SK-N-SH (cell line): ENCODE measurements around the gene USE1. TPM values are rescaled to one million over a fixed set of nuclear protein-coding genes. Genes with fewer than 3 reads are reported as not detected.

Experiments
- CTCF ChIA-PET: fragments of 300-600, 350-600 bp; formaldehyde crosslinking; extraction: SDS; loops from one replicate; lab custom pipeline; 2021; lab: Yijun Ruan, JAX
- POLR2A ChIA-PET: fragments of 350-600 bp; sonication (Branson Sonifier 250); formaldehyde crosslinking; extraction: SDS; loops from one replicate; lab custom pipeline; 2020; ENCODE audit warnings: antibody characterized with exemption, inconsistent platforms; lab: Yijun Ruan, JAX
- DNase-seq: peaks from one replicate; pipeline ENCODE4 v3.0.0; 2012
- H2AFZ ChIP-seq: fragments of 200-600 bp; sonication (generic); 2 replicates; pipeline ENCODE4 v1.8.1; 2016; ENCODE audit warnings: antibody characterized with exemption, mild to moderate bottlenecking, low read depth
- H3F3A ChIP-seq: fragments of 200-600 bp; sonication (generic); replicated peaks from 2 replicates; pipeline ENCODE3; 2016; ENCODE audit warnings: antibody characterized with exemption, mild to moderate bottlenecking; ENCODE audit not compliant: insufficient read depth
- H3K27ac ChIP-seq, 2 experiments: fragments of 200-500 bp in 1 of 2; fragments of 200-600 bp in 1 of 2; sonication (Bioruptor generic) in 1 of 2; sonication (generic), shearing (Covaris generic) in 1 of 2; 2 replicates each; pipeline versions ENCODE4 v1.5.1 to v1.6.1; 2014 to 2016; ENCODE audit warnings: low read depth in 2 of 2, inconsistent platforms in 1 of 2, low read length in 1 of 2, mild to moderate bottlenecking in 1 of 2, mixed read lengths in 1 of 2
- H3K27me3 ChIP-seq: fragments of 200-600 bp; sonication (generic), shearing (Covaris generic); 2 replicates; pipeline ENCODE4 v1.6.1; 2016; ENCODE audit warnings: mixed run types; ENCODE audit not compliant: insufficient read depth
- H3K36me3 ChIP-seq, 2 experiments: fragments of 200-500 bp in 1 of 2; fragments of 200-600 bp in 1 of 2; sonication (Bioruptor generic) in 1 of 2; sonication (generic) in 1 of 2; replicated peaks in 1 of 2; 2 replicates each; pipeline versions ENCODE3 to v1.5.1; 2014 to 2016; ENCODE audit warnings: low read length in 1 of 2, mild to moderate bottlenecking in 1 of 2; ENCODE audit not compliant: insufficient read depth in 2 of 2, control insufficient read depth in 1 of 2
- H3K4me1 ChIP-seq, 2 experiments: fragments of 200-500 bp in 1 of 2; fragments of 200-600 bp in 1 of 2; sonication (Bioruptor generic) in 1 of 2; sonication (generic), shearing (Covaris generic) in 1 of 2; 2 replicates each; pipeline versions ENCODE4 v1.5.1 to v1.6.1; 2014 to 2016; ENCODE audit warnings: low read depth in 1 of 2, low read length in 1 of 2, mixed run types in 1 of 2; ENCODE audit not compliant: insufficient read depth in 2 of 2, control insufficient read depth in 1 of 2
- H3K4me2 ChIP-seq: fragments of 200-600 bp; sonication (generic), shearing (Covaris generic); 2 replicates; pipeline ENCODE4 v1.6.1; 2017; ENCODE audit warnings: mixed run types
- H3K4me3 ChIP-seq, 2 experiments: fragments of 200-500 bp in 1 of 2; fragments of 200-600 bp in 1 of 2; sonication (Bioruptor generic) in 1 of 2; sonication (generic), shearing (Covaris generic) in 1 of 2; 2 replicates each; pipeline versions ENCODE4 v1.5.1 to v1.8.1; 2014 to 2016; ENCODE audit warnings: low read depth in 2 of 2, inconsistent platforms in 1 of 2, low read length in 1 of 2, mild to moderate bottlenecking in 1 of 2, mixed read lengths in 1 of 2, moderate library complexity in 1 of 2
- H3K79me2 ChIP-seq: fragments of 200-600 bp; sonication (generic); 2 replicates; pipeline ENCODE4 v1.8.1; 2017; ENCODE audit warnings: mild to moderate bottlenecking; ENCODE audit not compliant: insufficient read depth
- H3K9ac ChIP-seq: fragments of 200-600 bp; sonication (generic); 2 replicates; pipeline ENCODE4 v1.6.1; 2017; ENCODE audit warnings: mixed run types
- H3K9me2 ChIP-seq: fragments of 200-600 bp; sonication (generic); 2 replicates; pipeline ENCODE4 v1.6.1; 2017; ENCODE audit warnings: mixed run types
- H3K9me3 ChIP-seq: fragments of 200-600 bp; sonication (generic); 2 replicates; pipeline ENCODE4 v1.6.1; 2017; ENCODE audit warnings: mixed run types, mild to moderate bottlenecking, moderate library complexity
- H4K20me1 ChIP-seq: fragments of 200-600 bp; sonication (generic); 2 replicates; pipeline ENCODE4 v1.6.1; 2017; ENCODE audit warnings: mild to moderate bottlenecking, mixed run types; ENCODE audit not compliant: insufficient read depth
- CHD2 ChIP-seq: fragments of 150-350 bp; IDR thresholded peaks from 2 replicates; pipeline ENCODE4 v1.6.1; 2018; ENCODE audit warnings: low read length; ENCODE audit not compliant: partially characterized antibody
- EP300 ChIP-seq, 2 experiments: IDR thresholded peaks; 2 replicates each; pipeline versions ENCODE4 v1.4.0 to v1.6.1; 2012; ENCODE audit warnings: borderline replicate concordance in 1 of 2, low read depth in 1 of 2, low read length in 1 of 2
- EZH2phosphoT487 ChIP-seq: fragments of 200-600 bp; sonication (generic); IDR thresholded peaks from 2 replicates; pipeline ENCODE4 v1.6.1; 2017; ENCODE audit warnings: low read depth, mixed run types, mild to moderate bottlenecking, antibody characterized with exemption, moderate library complexity, borderline replicate concordance
- FOXJ3 ChIP-seq: sonication (generic); formaldehyde crosslinking; IDR thresholded peaks from 2 replicates; pipeline ENCODE4 v1.5.1; 2020; ENCODE audit warnings: mild to moderate bottlenecking, missing genetic modification reagents
- FOXM1 ChIP-seq: IDR thresholded peaks from 2 replicates; pipeline ENCODE4 v1.4.0; 2012; ENCODE audit warnings: low read depth, mild to moderate bottlenecking
- JUND ChIP-seq: IDR thresholded peaks from 2 replicates; pipeline ENCODE4 v1.4.0; 2012
- MXI1 ChIP-seq: IDR thresholded peaks from 2 replicates; pipeline ENCODE4 v1.6.1; 2012; ENCODE audit warnings: mild to moderate bottlenecking, low read depth, low read length, improper control_type of control experiment
- RAD21 ChIP-seq: IDR thresholded peaks from 2 replicates; pipeline ENCODE4 v1.6.1; 2012; ENCODE audit warnings: mild to moderate bottlenecking, low read length
- RCOR1 ChIP-seq: fragments of 150-350 bp; IDR thresholded peaks from 2 replicates; pipeline ENCODE4 v1.6.1; 2017; ENCODE audit warnings: antibody characterized with exemption, low read length
- RFX5 ChIP-seq: IDR thresholded peaks from 2 replicates; pipeline ENCODE4 v1.6.1; 2012; ENCODE audit warnings: mild to moderate bottlenecking, improper control_type of control experiment, low read length
- SIN3A ChIP-seq: IDR thresholded peaks from 2 replicates; pipeline ENCODE4 v1.6.1; 2012; ENCODE audit warnings: low read depth, mild to moderate bottlenecking, low read length, moderate library complexity, borderline replicate concordance
- SMC3 ChIP-seq: IDR thresholded peaks from 2 replicates; pipeline ENCODE4 v1.6.1; 2012; ENCODE audit warnings: low read depth, low read length, improper control_type of control experiment
- TAF1 ChIP-seq: IDR thresholded peaks from 2 replicates; pipeline ENCODE4 v1.6.1; 2012; ENCODE audit warnings: low read depth, mild to moderate bottlenecking, low read length, moderate library complexity, borderline replicate concordance
- TCF12 ChIP-seq: IDR thresholded peaks from 2 replicates; pipeline ENCODE4 v1.4.0; 2012
- TEAD4 ChIP-seq: IDR thresholded peaks from 2 replicates; pipeline ENCODE4 v1.4.0; 2012; ENCODE audit warnings: mild to moderate bottlenecking, borderline replicate concordance; ENCODE audit not compliant: insufficient read depth
- YY1 ChIP-seq: IDR thresholded peaks from 2 replicates; pipeline ENCODE4 v1.4.0; 2012; ENCODE audit warnings: low read depth, mild to moderate bottlenecking
- WGBS: methylation state at CpG from one replicate; pipeline ENCODE4 v1.1.6; 2017; ENCODE audit warnings: low lambda C conversion rate; 5-methylcytosine and 5-hydroxymethylcytosine counted together
- polyA plus RNA-seq, 3 experiments: library from polyadenylated mRNA; depleted of rRNA; stranded (reverse); fragments of >200 nt; gene quantifications; 2 replicates each; pipeline ENCODE4 v1.2.3, GENCODE V29; 2012
- TF ChIP-seq, protein P1 (sequence below): fragments of 150-350 bp; IDR thresholded peaks from 2 replicates; pipeline ENCODE4 v1.6.1; 2016; ENCODE audit warnings: mild to moderate bottlenecking, low read depth, low read length
- TF ChIP-seq, protein P2 (sequence below): IDR thresholded peaks from 2 replicates; pipeline ENCODE4 v1.6.1; 2012; ENCODE audit warnings: mild to moderate bottlenecking, low read depth, low read length, moderate library complexity
- TF ChIP-seq, protein P3 (sequence below): IDR thresholded peaks from 2 replicates; pipeline ENCODE4 v1.4.0; 2012; ENCODE audit warnings: low read depth
- TF ChIP-seq, protein P4 (sequence below): fragments of 200-600 bp; sonication (generic); IDR thresholded peaks from 2 replicates; pipeline ENCODE4 v1.6.1; 2017; ENCODE audit warnings: antibody characterized with exemption, mild to moderate bottlenecking, moderate library complexity

The USE1 gene
- polyA plus RNA-seq, 1 of the 3 experiments (the other 2 are of a cell fraction), result 81.8 TPM

DNA sequence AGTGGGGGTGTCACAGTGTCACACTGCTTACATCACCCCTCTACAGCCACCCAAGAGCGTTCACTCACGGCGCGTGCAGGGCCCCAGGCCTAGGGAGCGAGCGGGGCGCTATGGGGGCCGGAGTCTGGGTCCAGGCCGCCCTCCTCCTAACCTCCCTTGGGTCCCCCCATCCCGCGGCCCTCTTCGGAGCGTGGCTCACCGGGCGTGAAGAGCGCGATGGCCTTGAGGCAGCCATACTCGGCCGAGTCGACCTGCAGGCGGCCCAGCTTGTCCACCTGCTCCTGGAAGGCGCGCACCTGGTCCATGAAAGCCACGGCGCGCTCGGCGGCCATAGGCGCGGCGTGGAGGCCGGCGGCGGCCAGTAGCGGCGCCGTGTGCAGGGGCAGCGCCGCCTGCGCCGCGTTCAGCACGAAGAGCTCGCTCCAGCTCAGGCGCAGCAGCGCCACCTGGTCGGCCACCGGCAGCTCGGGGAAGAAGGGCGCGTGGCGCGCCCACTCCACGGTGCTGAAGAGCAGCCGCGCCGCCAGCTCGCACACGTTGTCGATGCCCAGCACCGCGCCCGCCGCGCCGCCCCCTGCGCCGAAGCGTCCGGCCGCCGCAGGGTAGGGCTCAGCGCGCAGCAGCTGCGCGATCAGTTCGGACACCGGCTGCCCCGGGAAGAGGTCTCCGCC is 20.3 kb downstream of the USE1 start:
- peaks cover 17% of the 10 kb centered on the region for H4K20me1 ChIP-seq
- ChIA-PET CTCF (interaction anchor here (0.7 to 4.4 kb wide), 8 partner anchors 9 to 164 kb away, joined by 3 to 29 read pairs (median 4); partner anchors contain the start of genes ANKLE1, OCEL1 and USE1), POLR2A (interaction anchor here (0.8 to 2.4 kb wide), 3 partner anchors 9 to 20 kb away, joined by 5 to 12 read pairs (median 12); partner anchors contain the start of genes OCEL1 and USE1)
- H2AFZ ChIP-seq, result no peak overlapping the region
- peak overlapping the region; percentile 34; the same call in 1 of the 2 replicates for H3K9ac ChIP-seq
- H3F3A ChIP-seq, result peaks cover 21% of the 10 kb centered on the region
- peaks cover 13 to 22% of the 10 kb centered on the region in 2 experiments; a peak in 3 of 4 replicates for H3K4me1 ChIP-seq
- H3K79me2 ChIP-seq, result peaks cover 62% of the 10 kb centered on the region
- peak overlapping the region; percentile 39 to 83 for H3K27ac ChIP-seq
- H3K27me3 ChIP-seq, result no peaks in the 10 kb centered on the region
- peak; percentile 71 for DNase-seq
- WGBS, result 0% methylated on average over 8 of the region's 80 CpGs
- peaks cover 13 to 19% of the 10 kb centered on the region in 2 experiments for H3K36me3 ChIP-seq
- TF ChIP-seq RFX5, result no peak
- TF ChIP-seq CHD2, result no peak
- no peak for TF ChIP-seq FOXM1
- no peak for TF ChIP-seq RCOR1
- peak; percentile 56 for TF ChIP-seq RAD21
- 0 out of 2 replicates have a peak, but pooled peaks have one; percentile 55 for TF ChIP-seq YY1
- no peak for TF ChIP-seq JUND
- TF ChIP-seq, protein P1, sequence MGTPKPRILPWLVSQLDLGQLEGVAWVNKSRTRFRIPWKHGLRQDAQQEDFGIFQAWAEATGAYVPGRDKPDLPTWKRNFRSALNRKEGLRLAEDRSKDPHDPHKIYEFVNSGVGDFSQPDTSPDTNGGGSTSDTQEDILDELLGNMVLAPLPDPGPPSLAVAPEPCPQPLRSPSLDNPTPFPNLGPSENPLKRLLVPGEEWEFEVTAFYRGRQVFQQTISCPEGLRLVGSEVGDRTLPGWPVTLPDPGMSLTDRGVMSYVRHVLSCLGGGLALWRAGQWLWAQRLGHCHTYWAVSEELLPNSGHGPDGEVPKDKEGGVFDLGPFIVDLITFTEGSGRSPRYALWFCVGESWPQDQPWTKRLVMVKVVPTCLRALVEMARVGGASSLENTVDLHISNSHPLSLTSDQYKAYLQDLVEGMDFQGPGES, result no peak
- no peak for TF ChIP-seq TCF12
- peak; percentile 63; the same call in 1 of the 2 replicates for TF ChIP-seq SIN3A
- TF ChIP-seq, protein P2, sequence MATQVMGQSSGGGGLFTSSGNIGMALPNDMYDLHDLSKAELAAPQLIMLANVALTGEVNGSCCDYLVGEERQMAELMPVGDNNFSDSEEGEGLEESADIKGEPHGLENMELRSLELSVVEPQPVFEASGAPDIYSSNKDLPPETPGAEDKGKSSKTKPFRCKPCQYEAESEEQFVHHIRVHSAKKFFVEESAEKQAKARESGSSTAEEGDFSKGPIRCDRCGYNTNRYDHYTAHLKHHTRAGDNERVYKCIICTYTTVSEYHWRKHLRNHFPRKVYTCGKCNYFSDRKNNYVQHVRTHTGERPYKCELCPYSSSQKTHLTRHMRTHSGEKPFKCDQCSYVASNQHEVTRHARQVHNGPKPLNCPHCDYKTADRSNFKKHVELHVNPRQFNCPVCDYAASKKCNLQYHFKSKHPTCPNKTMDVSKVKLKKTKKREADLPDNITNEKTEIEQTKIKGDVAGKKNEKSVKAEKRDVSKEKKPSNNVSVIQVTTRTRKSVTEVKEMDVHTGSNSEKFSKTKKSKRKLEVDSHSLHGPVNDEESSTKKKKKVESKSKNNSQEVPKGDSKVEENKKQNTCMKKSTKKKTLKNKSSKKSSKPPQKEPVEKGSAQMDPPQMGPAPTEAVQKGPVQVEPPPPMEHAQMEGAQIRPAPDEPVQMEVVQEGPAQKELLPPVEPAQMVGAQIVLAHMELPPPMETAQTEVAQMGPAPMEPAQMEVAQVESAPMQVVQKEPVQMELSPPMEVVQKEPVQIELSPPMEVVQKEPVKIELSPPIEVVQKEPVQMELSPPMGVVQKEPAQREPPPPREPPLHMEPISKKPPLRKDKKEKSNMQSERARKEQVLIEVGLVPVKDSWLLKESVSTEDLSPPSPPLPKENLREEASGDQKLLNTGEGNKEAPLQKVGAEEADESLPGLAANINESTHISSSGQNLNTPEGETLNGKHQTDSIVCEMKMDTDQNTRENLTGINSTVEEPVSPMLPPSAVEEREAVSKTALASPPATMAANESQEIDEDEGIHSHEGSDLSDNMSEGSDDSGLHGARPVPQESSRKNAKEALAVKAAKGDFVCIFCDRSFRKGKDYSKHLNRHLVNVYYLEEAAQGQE, result no peak
- no peak for TF ChIP-seq TEAD4
- no peak for TF ChIP-seq EP300 (IDR thresholded peaks at IDR 0.05; ENCODE audit: borderline replicate concordance in 1 of 2, low read depth in 1 of 2, low read length in 1 of 2)
- no peak for TF ChIP-seq EZH2phosphoT487
- peak; percentile 91 for TF ChIP-seq MXI1
- TF ChIP-seq, protein P3, sequence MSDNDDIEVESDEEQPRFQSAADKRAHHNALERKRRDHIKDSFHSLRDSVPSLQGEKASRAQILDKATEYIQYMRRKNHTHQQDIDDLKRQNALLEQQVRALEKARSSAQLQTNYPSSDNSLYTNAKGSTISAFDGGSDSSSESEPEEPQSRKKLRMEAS, result peak; percentile 63
- TF ChIP-seq FOXJ3 (CRISPR knock-in tag), result no peak
- peak; percentile 5; the same call in 1 of the 2 replicates for TF ChIP-seq TAF1
- peak; percentile 37 for TF ChIP-seq SMC3
- TF ChIP-seq, protein P4, sequence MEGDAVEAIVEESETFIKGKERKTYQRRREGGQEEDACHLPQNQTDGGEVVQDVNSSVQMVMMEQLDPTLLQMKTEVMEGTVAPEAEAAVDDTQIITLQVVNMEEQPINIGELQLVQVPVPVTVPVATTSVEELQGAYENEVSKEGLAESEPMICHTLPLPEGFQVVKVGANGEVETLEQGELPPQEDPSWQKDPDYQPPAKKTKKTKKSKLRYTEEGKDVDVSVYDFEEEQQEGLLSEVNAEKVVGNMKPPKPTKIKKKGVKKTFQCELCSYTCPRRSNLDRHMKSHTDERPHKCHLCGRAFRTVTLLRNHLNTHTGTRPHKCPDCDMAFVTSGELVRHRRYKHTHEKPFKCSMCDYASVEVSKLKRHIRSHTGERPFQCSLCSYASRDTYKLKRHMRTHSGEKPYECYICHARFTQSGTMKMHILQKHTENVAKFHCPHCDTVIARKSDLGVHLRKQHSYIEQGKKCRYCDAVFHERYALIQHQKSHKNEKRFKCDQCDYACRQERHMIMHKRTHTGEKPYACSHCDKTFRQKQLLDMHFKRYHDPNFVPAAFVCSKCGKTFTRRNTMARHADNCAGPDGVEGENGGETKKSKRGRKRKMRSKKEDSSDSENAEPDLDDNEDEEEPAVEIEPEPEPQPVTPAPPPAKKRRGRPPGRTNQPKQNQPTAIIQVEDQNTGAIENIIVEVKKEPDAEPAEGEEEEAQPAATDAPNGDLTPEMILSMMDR, result peak; percentile 49
- H3K4me2 ChIP-seq, result peak overlapping the region; percentile 97
- no peaks in the 10 kb centered on the region for H3K9me2 ChIP-seq
- peak overlapping the region; percentile 53 to 70 for H3K4me3 ChIP-seq
- no peaks in the 10 kb centered on the region for H3K9me3 ChIP-seq
